Trophoblast cell (in vitro differentiated cells and primary cell): ENCODE data around the gene MTX2.

ENCODE experiments used
- DNase-seq, 2 donors: peaks; one replicate each; pipeline ENCODE4 v3.0.0-alpha.2; 2016
- H2AFZ ChIP-seq: 2 replicates; pipeline ENCODE4 v1.6.1; 2013; ENCODE audit warnings: low read length, moderate library complexity, mild to moderate bottlenecking; ENCODE audit not compliant: insufficient read depth, poor library complexity
- H2AK5ac ChIP-seq: 2 replicates; pipeline ENCODE4 v1.6.1; 2013; ENCODE audit warnings: mild to moderate bottlenecking, low read length
- H2BK120ac ChIP-seq: 2 replicates; pipeline ENCODE4 v1.6.1; 2013; ENCODE audit warnings: low read length, mild to moderate bottlenecking, moderate library complexity; ENCODE audit not compliant: insufficient read depth, poor library complexity
- H2BK12ac ChIP-seq: 2 replicates; pipeline ENCODE4 v1.6.1; 2013; ENCODE audit warnings: mild to moderate bottlenecking, low read length, moderate library complexity
- H2BK5ac ChIP-seq: 2 replicates; pipeline ENCODE4 v1.6.1; 2013; ENCODE audit warnings: low read length, low read depth, moderate library complexity, mild to moderate bottlenecking; ENCODE audit not compliant: poor library complexity
- H3K14ac ChIP-seq: 2 replicates; pipeline ENCODE4 v1.6.1; 2013; ENCODE audit warnings: mild to moderate bottlenecking, low read length
- H3K18ac ChIP-seq: 2 replicates; pipeline ENCODE4 v1.6.1; 2013; ENCODE audit warnings: mild to moderate bottlenecking, low read length
- H3K23ac ChIP-seq: 2 replicates; pipeline ENCODE4 v1.6.1; 2013; ENCODE audit warnings: low read length
- H3K27ac ChIP-seq: 2 replicates; pipeline ENCODE4 v1.5.1; 2013; ENCODE audit warnings: low read depth, mild to moderate bottlenecking, inconsistent platforms, low read length, moderate library complexity
- H3K27me3 ChIP-seq: 2 replicates; pipeline ENCODE4 v1.6.1; 2013; ENCODE audit warnings: inconsistent platforms, mild to moderate bottlenecking, low read length, moderate library complexity; ENCODE audit not compliant: insufficient read depth
- H3K36me3 ChIP-seq, 2 experiments: 1 replicate in 1 of 2; 2 replicates in 1 of 2; pipeline ENCODE4 v1.6.1; 2013; ENCODE audit warnings: low read length in 2 of 2, mild to moderate bottlenecking in 2 of 2, moderate library complexity in 1 of 2; ENCODE audit not compliant: insufficient read depth in 2 of 2, control insufficient read depth in 1 of 2
- H3K4ac ChIP-seq: 2 replicates; pipeline ENCODE4 v1.6.1; 2013; ENCODE audit warnings: low read depth, mild to moderate bottlenecking, low read length, moderate library complexity
- H3K4me1 ChIP-seq, 2 experiments: 1 replicate in 1 of 2; 2 replicates in 1 of 2; pipeline ENCODE4 v1.6.1; 2013; ENCODE audit warnings: low read length in 2 of 2, mild to moderate bottlenecking in 2 of 2, moderate library complexity in 1 of 2; ENCODE audit not compliant: insufficient read depth in 2 of 2, control insufficient read depth in 1 of 2
- H3K4me2 ChIP-seq: 2 replicates; pipeline ENCODE4 v1.6.1; 2013; ENCODE audit warnings: inconsistent platforms, mild to moderate bottlenecking, low read length, moderate library complexity
- H3K4me3 ChIP-seq: 2 replicates; pipeline ENCODE4 v1.5.1; 2013; ENCODE audit warnings: mild to moderate bottlenecking, low read depth, low read length, inconsistent platforms
- H3K79me1 ChIP-seq: one replicate; pipeline ENCODE4 v1.6.1; 2013; ENCODE audit warnings: low read length
- H3K79me2 ChIP-seq: 2 replicates; pipeline ENCODE4 v1.6.1; 2013; ENCODE audit warnings: low read length, mild to moderate bottlenecking; ENCODE audit not compliant: control insufficient read depth, insufficient read depth, poor library complexity
- H3K9ac ChIP-seq: 2 replicates; pipeline ENCODE4 v1.6.1; 2013; ENCODE audit warnings: mild to moderate bottlenecking, low read length
- H3K9me3 ChIP-seq: 2 replicates; pipeline ENCODE4 v1.6.1; 2013; ENCODE audit warnings: low read depth, mild to moderate bottlenecking, control low read depth, inconsistent platforms, low read length; ENCODE audit not compliant: insufficient read depth
- H4K12ac ChIP-seq: 2 replicates; pipeline ENCODE4 v1.6.1; 2013; ENCODE audit warnings: low read depth, mild to moderate bottlenecking, low read length, moderate library complexity
- H4K8ac ChIP-seq: 2 replicates; pipeline ENCODE4 v1.6.1; 2013; ENCODE audit warnings: low read depth, mild to moderate bottlenecking, low read length, moderate library complexity
- H4K91ac ChIP-seq: one replicate; pipeline ENCODE4 v1.6.1; 2013; ENCODE audit warnings: low read depth, mild to moderate bottlenecking, low read length, moderate library complexity
- WGBS: extraction: QIAGEN DNeasy Blood & Tissue Kit; methylation state at CpG from one replicate; pipeline ENCODE4 v1.1.7; 2013; ENCODE audit warnings: missing lambda C conversion rate; ENCODE audit not compliant: insufficient read length, insufficient coverage; ENCODE audit errors: extremely low coverage; 5-methylcytosine and 5-hydroxymethylcytosine counted together

MTX2 gene

GRCh38 chr2:176385838-176386237 is 116.6 kb downstream of the MTX2 start:
- no peak overlapping the region for H3K4ac ChIP-seq
- no peak overlapping the region for H3K18ac ChIP-seq
- H4K12ac ChIP-seq: no peak overlapping the region
- H2AFZ ChIP-seq: no peak overlapping the region
- no peak overlapping the region for H4K91ac ChIP-seq
- H3K27me3 ChIP-seq: no peaks in the 10 kb centered on the region
- no peak overlapping the region for H3K14ac ChIP-seq
- no peak for DNase-seq
- no peak overlapping the region for H3K9ac ChIP-seq
- no peaks in the 10 kb centered on the region for H3K4me1 ChIP-seq
- H4K8ac ChIP-seq: no peak overlapping the region
- H3K36me3 ChIP-seq: no peaks in the 10 kb centered on the region
- H2AK5ac ChIP-seq: no peak overlapping the region
- no peak overlapping the region for H3K23ac ChIP-seq
- H3K27ac ChIP-seq: no peak overlapping the region
- H3K79me2 ChIP-seq: no peaks in the 10 kb centered on the region
- H2BK120ac ChIP-seq: no peak overlapping the region
- no CpG with 5 or more reads among the region's 2 CpGs for WGBS
- H3K9me3 ChIP-seq: no peaks in the 10 kb centered on the region
- H2BK12ac ChIP-seq: no peak overlapping the region
- H3K4me3 ChIP-seq: no peak overlapping the region
- H3K4me2 ChIP-seq: no peak overlapping the region
- H2BK5ac ChIP-seq: no peak overlapping the region
- no peaks in the 10 kb centered on the region for H3K79me1 ChIP-seq
